ENCODE data around the gene KCNJ13.

Gene KCNJ13

GRCh38 chr2:232776435-232776834 is at the start of gene KCNJ13:
Gene KCNJ13 (minus strand): TSS chr2:232776565. CDS start chr2:232771362, 5,203 bp downstream.
- DNase-seq (ENCODE audit: low read depth): no peak

GRCh38 chr2:232817756-232818155 is 41.4 kb upstream of the KCNJ13 start:
- DNase-seq (ENCODE audit: low read depth): no peak

GRCh38 chr2:232816657-232817056 is 40.3 kb upstream of the KCNJ13 start:
- no peak for DNase-seq (ENCODE audit: low read depth)

GRCh38 chr2:232815569-232815968 is 39.2 kb upstream of the KCNJ13 start:
- no peak for DNase-seq (ENCODE audit: low read depth)

GRCh38 chr2:232810444-232810843 is 34.1 kb upstream of the KCNJ13 start:
- DNase-seq (ENCODE audit: low read depth): no peak

GRCh38 chr2:232809349-232810124 is 33.2 kb upstream of the KCNJ13 start:
- DNase-seq (ENCODE audit: low read depth): no peak

GRCh38 chr2:232802091-232802490 is 25.7 kb upstream of the KCNJ13 start:
- DNase-seq (ENCODE audit: low read depth): no peak

GRCh38 chr2:232800166-232800565 is 23.8 kb upstream of the KCNJ13 start:
- DNase-seq (ENCODE audit: low read depth): no peak

- DNase-seq (ENCODE audit: low read depth): no peak
Observed at GRCh38 chr2:232798187-232798586, 21.8 kb upstream of the KCNJ13 start.

- DNase-seq (ENCODE audit: low read depth): no peak
Observed at GRCh38 chr2:232795920-232796319, 19.6 kb upstream of the KCNJ13 start.

- no peak for DNase-seq (ENCODE audit: low read depth)
Observed at GRCh38 chr2:232794981-232795380, 18.6 kb upstream of the KCNJ13 start.

GRCh38 chr2:232793271-232793670 is 16.9 kb upstream of the KCNJ13 start:
- no peak for DNase-seq (ENCODE audit: low read depth)

GRCh38 chr2:232791518-232791917 is 15.2 kb upstream of the KCNJ13 start:
- DNase-seq (ENCODE audit: low read depth): no peak

- DNase-seq (ENCODE audit: low read depth): no peak
Observed at GRCh38 chr2:232789082-232789481, 12.7 kb upstream of the KCNJ13 start.

GRCh38 chr2:232787806-232788205 is 11.4 kb upstream of the KCNJ13 start:
- DNase-seq (ENCODE audit: low read depth): no peak

- no peak for DNase-seq (ENCODE audit: low read depth)
Observed at GRCh38 chr2:232783278-232783677, 6.9 kb upstream of the KCNJ13 start.

- DNase-seq (ENCODE audit: low read depth): no peak
Observed at GRCh38 chr2:232781765-232782164, 5.4 kb upstream of the KCNJ13 start.

GRCh38 chr2:232779934-232780333 is 3.6 kb upstream of the KCNJ13 start:
- no peak for DNase-seq (ENCODE audit: low read depth)

GRCh38 chr2:232779465-232779864 is 3.1 kb upstream of the KCNJ13 start:
- no peak for DNase-seq (ENCODE audit: low read depth)

- no peak for DNase-seq (ENCODE audit: low read depth)
Observed at GRCh38 chr2:232777276-232777675, 911 bp upstream of the KCNJ13 start.

GRCh38 chr2:232773815-232774214 is 2.5 kb downstream of the KCNJ13 start:
- DNase-seq (ENCODE audit: low read depth): no peak

- no peak for DNase-seq (ENCODE audit: low read depth)
Observed at GRCh38 chr2:232772531-232772930, 3.8 kb downstream of the KCNJ13 start.

- DNase-seq (ENCODE audit: low read depth): no peak
Observed at GRCh38 chr2:232771870-232772269, 4.5 kb downstream of the KCNJ13 start.

- DNase-seq (ENCODE audit: low read depth): no peak
Observed at GRCh38 chr2:232770207-232770606, 6.2 kb downstream of the KCNJ13 start.

Measured in stimulated activated CD8-positive, alpha-beta memory T cell treated with anti-CD3 and anti-CD28 coated beads, Interleukin-15, amount 100 ng/mL, for 24 hours (primary cell).